ENCODE data around the gene TOMM20L. TPM values are rescaled to one million over a fixed set of nuclear protein-coding genes. Genes with fewer than 3 reads are reported as not detected.
A peak's percentile ranks its signal among the peaks of the same experiment; 100 is the strongest.

TOMM20L gene
- total and polyA plus RNA-seq, 2 of the 13 experiments (the other 11 are each of a cell fraction or from before 2014, with no cell fraction given), result 0.46 TPM; not detected in 1

- TF ChIP-seq PRDM10 (CRISPR knock-in tag; IDR thresholded peaks at IDR 0.05; ENCODE audit: low read depth) (no peak), NFRKB (IDR thresholded peaks at IDR 0.05) (no peak), ZNF652 (CRISPR knock-in tag; IDR thresholded peaks at IDR 0.05; ENCODE audit: borderline replicate concordance, low read depth) (no peak), PLRG1 (conservative IDR thresholded peaks at IDR 0.05) (no peak), RFXAP (CRISPR knock-in tag; IDR thresholded peaks at IDR 0.05; ENCODE audit: borderline replicate concordance) (0 out of 2 replicates have a peak, but pooled peaks have one; percentile 16), ZNF260 (CRISPR knock-in tag; IDR thresholded peaks at IDR 0.05; ENCODE audit: borderline replicate concordance, low read depth) (no peak), ZNF343 (CRISPR knock-in tag; IDR thresholded peaks at IDR 0.05) (no peak), HDAC1 (CRISPR knock-in tag; IDR thresholded peaks at IDR 0.05) (peak; percentile 87), MAF1 (CRISPR knock-in tag; IDR thresholded peaks at IDR 0.05; ENCODE audit: borderline replicate concordance) (peak; percentile 33; the same call in 1 of the 2 replicates), RARG (CRISPR knock-in tag; IDR thresholded peaks at IDR 0.05; ENCODE audit: low read depth) (no peak), JDP2 (CRISPR knock-in tag; IDR thresholded peaks at IDR 0.05; ENCODE audit: borderline replicate concordance) (no peak), IRF2 (CRISPR knock-in tag; IDR thresholded peaks at IDR 0.05) (no peak), ZNF773 (CRISPR knock-in tag; IDR thresholded peaks at IDR 0.05; ENCODE audit: borderline replicate concordance) (no peak)
- TF ChIP-seq, protein P1, sequence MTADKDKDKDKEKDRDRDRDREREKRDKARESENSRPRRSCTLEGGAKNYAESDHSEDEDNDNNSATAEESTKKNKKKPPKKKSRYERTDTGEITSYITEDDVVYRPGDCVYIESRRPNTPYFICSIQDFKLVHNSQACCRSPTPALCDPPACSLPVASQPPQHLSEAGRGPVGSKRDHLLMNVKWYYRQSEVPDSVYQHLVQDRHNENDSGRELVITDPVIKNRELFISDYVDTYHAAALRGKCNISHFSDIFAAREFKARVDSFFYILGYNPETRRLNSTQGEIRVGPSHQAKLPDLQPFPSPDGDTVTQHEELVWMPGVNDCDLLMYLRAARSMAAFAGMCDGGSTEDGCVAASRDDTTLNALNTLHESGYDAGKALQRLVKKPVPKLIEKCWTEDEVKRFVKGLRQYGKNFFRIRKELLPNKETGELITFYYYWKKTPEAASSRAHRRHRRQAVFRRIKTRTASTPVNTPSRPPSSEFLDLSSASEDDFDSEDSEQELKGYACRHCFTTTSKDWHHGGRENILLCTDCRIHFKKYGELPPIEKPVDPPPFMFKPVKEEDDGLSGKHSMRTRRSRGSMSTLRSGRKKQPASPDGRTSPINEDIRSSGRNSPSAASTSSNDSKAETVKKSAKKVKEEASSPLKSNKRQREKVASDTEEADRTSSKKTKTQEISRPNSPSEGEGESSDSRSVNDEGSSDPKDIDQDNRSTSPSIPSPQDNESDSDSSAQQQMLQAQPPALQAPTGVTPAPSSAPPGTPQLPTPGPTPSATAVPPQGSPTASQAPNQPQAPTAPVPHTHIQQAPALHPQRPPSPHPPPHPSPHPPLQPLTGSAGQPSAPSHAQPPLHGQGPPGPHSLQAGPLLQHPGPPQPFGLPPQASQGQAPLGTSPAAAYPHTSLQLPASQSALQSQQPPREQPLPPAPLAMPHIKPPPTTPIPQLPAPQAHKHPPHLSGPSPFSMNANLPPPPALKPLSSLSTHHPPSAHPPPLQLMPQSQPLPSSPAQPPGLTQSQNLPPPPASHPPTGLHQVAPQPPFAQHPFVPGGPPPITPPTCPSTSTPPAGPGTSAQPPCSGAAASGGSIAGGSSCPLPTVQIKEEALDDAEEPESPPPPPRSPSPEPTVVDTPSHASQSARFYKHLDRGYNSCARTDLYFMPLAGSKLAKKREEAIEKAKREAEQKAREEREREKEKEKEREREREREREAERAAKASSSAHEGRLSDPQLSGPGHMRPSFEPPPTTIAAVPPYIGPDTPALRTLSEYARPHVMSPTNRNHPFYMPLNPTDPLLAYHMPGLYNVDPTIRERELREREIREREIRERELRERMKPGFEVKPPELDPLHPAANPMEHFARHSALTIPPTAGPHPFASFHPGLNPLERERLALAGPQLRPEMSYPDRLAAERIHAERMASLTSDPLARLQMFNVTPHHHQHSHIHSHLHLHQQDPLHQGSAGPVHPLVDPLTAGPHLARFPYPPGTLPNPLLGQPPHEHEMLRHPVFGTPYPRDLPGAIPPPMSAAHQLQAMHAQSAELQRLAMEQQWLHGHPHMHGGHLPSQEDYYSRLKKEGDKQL (CRISPR knock-in tag; IDR thresholded peaks at IDR 0.05; ENCODE audit: low read depth), result no peak
- TF ChIP-seq, protein P2, sequence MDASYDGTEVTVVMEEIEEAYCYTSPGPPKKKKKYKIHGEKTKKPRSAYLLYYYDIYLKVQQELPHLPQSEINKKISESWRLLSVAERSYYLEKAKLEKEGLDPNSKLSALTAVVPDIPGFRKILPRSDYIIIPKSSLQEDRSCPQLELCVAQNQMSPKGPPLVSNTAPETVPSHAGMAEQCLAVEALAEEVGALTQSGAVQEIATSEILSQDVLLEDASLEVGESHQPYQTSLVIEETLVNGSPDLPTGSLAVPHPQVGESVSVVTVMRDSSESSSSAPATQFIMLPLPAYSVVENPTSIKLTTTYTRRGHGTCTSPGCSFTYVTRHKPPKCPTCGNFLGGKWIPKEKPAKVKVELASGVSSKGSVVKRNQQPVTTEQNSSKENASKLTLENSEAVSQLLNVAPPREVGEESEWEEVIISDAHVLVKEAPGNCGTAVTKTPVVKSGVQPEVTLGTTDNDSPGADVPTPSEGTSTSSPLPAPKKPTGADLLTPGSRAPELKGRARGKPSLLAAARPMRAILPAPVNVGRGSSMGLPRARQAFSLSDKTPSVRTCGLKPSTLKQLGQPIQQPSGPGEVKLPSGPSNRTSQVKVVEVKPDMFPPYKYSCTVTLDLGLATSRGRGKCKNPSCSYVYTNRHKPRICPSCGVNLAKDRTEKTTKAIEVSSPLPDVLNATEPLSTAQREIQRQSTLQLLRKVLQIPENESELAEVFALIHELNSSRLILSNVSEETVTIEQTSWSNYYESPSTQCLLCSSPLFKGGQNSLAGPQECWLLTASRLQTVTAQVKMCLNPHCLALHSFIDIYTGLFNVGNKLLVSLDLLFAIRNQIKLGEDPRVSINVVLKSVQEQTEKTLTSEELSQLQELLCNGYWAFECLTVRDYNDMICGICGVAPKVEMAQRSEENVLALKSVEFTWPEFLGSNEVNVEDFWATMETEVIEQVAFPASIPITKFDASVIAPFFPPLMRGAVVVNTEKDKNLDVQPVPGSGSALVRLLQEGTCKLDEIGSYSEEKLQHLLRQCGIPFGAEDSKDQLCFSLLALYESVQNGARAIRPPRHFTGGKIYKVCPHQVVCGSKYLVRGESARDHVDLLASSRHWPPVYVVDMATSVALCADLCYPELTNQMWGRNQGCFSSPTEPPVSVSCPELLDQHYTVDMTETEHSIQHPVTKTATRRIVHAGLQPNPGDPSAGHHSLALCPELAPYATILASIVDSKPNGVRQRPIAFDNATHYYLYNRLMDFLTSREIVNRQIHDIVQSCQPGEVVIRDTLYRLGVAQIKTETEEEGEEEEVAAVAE (CRISPR knock-in tag; IDR thresholded peaks at IDR 0.05; ENCODE audit: borderline replicate concordance), result no peak
- TF ChIP-seq, protein P3, sequence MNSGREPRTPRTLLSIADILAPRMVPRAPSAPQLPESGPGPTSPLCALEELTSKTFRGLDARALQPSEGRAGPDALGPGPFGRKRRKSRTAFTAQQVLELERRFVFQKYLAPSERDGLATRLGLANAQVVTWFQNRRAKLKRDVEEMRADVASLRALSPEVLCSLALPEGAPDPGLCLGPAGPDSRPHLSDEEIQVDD (CRISPR knock-in tag; IDR thresholded peaks at IDR 0.05; ENCODE audit: borderline replicate concordance), result no peak
These were observed 31.0 kb downstream of the TOMM20L start (continued) for GRCh38 chr14:58426670-58427280.

All from HepG2 (cell line).